HG03460 (cell line): ENCODE data around the gene CT45A7.
"Not testable (repeated sequence)": the region's sequence is repeated elsewhere in the genome, so short reads cannot be mapped to it uniquely, and the experiment has no call there.

Experiments
- ATAC-seq: cut with Tn5 transposase; IDR thresholded peaks from one replicate; pipeline ENCODE4 v1.9.1; 2021; ENCODE audit not compliant: unreplicated experiment

Gene CT45A7

DNA sequence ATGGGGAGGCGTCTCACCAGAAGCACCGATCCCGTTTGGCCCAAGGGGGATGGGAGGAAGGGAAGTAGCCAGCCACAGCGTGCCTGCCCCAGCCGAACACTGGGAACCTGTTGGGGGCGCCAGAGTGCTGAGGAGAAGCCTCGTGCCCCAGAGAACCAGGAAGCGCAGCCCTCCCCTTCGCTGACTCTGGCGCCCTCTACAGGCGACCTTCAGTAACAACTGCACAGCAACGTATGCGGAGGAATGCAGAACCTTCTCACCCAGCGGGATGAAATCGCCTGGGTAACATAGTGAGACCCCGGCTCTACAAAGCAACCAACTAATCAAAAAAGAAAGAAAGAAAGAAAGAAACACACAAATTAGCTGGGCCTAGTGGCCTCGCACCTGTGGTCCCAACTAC lies at the start of gene CT45A7:
TSS of gene CT45A7 (minus strand) at position 101 of the 400 bp plus-strand sequence. CDS start 3,747 bp downstream, outside the sequence.
- ATAC-seq: not testable (repeated sequence)

GRCh38 chrX:135882741-135883140 lies 45.7 kb upstream of the CT45A7 start:
- not testable (repeated sequence) for ATAC-seq

DNA sequence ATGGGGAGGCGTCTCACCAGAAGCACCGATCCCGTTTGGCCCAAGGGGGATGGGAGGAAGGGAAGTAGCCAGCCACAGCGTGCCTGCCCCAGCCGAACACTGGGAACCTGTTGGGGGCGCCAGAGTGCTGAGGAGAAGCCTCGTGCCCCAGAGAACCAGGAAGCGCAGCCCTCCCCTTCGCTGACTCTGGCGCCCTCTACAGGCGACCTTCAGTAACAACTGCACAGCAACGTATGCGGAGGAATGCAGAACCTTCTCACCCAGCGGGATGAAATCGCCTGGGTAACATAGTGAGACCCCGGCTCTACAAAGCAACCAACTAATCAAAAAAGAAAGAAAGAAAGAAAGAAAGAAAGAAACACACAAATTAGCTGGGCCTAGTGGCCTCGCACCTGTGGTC lies 34.6 kb upstream of the CT45A7 start, which contains the start of gene CT45A9:
TSS of gene CT45A9 (minus strand) at position 101 of the 400 bp plus-strand sequence. CDS start 3,751 bp downstream, outside the sequence.
- not testable (repeated sequence) for ATAC-seq

DNA sequence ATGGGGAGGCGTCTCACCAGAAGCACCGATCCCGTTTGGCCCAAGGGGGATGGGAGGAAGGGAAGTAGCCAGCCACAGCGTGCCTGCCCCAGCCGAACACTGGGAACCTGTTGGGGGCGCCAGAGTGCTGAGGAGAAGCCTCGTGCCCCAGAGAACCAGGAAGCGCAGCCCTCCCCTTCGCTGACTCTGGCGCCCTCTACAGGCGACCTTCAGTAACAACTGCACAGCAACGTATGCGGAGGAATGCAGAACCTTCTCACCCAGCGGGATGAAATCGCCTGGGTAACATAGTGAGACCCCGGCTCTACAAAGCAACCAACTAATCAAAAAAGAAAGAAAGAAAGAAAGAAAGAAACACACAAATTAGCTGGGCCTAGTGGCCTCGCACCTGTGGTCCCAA lies 17.4 kb upstream of the CT45A7 start, which contains the start of gene CT45A8:
TSS of gene CT45A8 (minus strand) at position 101 of the 400 bp plus-strand sequence. CDS start 3,755 bp downstream, outside the sequence.
- not testable (repeated sequence) for ATAC-seq

DNA sequence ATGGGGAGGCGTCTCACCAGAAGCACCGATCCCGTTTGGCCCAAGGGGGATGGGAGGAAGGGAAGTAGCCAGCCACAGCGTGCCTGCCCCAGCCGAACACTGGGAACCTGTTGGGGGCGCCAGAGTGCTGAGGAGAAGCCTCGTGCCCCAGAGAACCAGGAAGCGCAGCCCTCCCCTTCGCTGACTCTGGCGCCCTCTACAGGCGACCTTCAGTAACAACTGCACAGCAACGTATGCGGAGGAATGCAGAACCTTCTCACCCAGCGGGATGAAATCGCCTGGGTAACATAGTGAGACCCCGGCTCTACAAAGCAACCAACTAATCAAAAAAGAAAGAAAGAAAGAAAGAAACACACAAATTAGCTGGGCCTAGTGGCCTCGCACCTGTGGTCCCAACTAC lies 17.2 kb downstream of the CT45A7 start, which contains the start of gene CT45A2:
TSS of gene CT45A2 (minus strand) at position 101 of the 400 bp plus-strand sequence. CDS start 3,747 bp downstream, outside the sequence.
- ATAC-seq: not testable (repeated sequence)

GRCh38 chrX:135802687-135803086 lies 34.4 kb downstream of the CT45A7 start, which contains the start of gene CT45A6:
CT45A6 (minus strand) TSS chrX:135802787; CDS start chrX:135798993, 3,794 bp downstream.
- ATAC-seq: not testable (repeated sequence)

- not testable (repeated sequence) for ATAC-seq
Observed at GRCh38 chrX:135785403-135785802, 51.7 kb downstream of the CT45A7 start, which contains the start of gene CT45A5. CT45A5 (minus strand) TSS chrX:135785503; CDS start chrX:135781729, 3,774 bp downstream.
